SK-N-DZ (cell line): ENCODE results near the gene BCAS1.

Experiments used
- DNase-seq: peaks from one replicate; pipeline ENCODE4 v3.0.0-alpha.2; 2015; ENCODE audit warnings: low spot score

Gene BCAS1

GRCh38 chr20:53929399-53929798 lies 141.0 kb downstream of the BCAS1 start:
- DNase-seq = no peak

GRCh38 chr20:53927990-53928389 lies 142.4 kb downstream of the BCAS1 start:
- no peak for DNase-seq

- no peak for DNase-seq
Measured at GRCh38 chr20:53926428-53927028, 143.9 kb downstream of the BCAS1 start.

GRCh38 chr20:53925651-53926401 lies 144.6 kb downstream of the BCAS1 start:
- DNase-seq = no peak

- DNase-seq = no peak
Measured at GRCh38 chr20:53923566-53924369, 146.6 kb downstream of the BCAS1 start.

GRCh38 chr20:53922901-53923314 lies 147.5 kb downstream of the BCAS1 start:
- no peak for DNase-seq

GRCh38 chr20:53921443-53921973 lies 148.9 kb downstream of the BCAS1 start:
- no peak for DNase-seq

- no peak for DNase-seq
Measured at GRCh38 chr20:53920647-53921245, 149.6 kb downstream of the BCAS1 start.

GRCh38 chr20:53919886-53920285 lies 150.5 kb downstream of the BCAS1 start:
- no peak for DNase-seq

GRCh38 chr20:53918949-53919361 lies 151.4 kb downstream of the BCAS1 start:
- peak; percentile 54 for DNase-seq

- no peak for DNase-seq
Measured at GRCh38 chr20:53918020-53918311, 152.4 kb downstream of the BCAS1 start.

- DNase-seq = peak; percentile 91
Measured at GRCh38 chr20:53917145-53918019, 153.0 kb downstream of the BCAS1 start.

- no peak for DNase-seq
Measured at GRCh38 chr20:53916173-53916512, 154.3 kb downstream of the BCAS1 start.

- peak; percentile 90 for DNase-seq
Measured at GRCh38 chr20:53915446-53916172, 154.8 kb downstream of the BCAS1 start.

GRCh38 chr20:53914781-53915445 lies 155.5 kb downstream of the BCAS1 start:
- peak; percentile 57 for DNase-seq

- DNase-seq = peak; percentile 60
Measured at GRCh38 chr20:53914091-53914780, 156.2 kb downstream of the BCAS1 start.

- no peak for DNase-seq
Measured at GRCh38 chr20:53911301-53911700, 159.1 kb downstream of the BCAS1 start.

GRCh38 chr20:53910351-53911002 lies 159.9 kb downstream of the BCAS1 start:
- no peak for DNase-seq
